Breast epithelium (tissue), 3 donors: ENCODE data around the gene SDK1.

Experiments
- POLR2AphosphoS5 ChIP-seq, 3 donors: sonication (generic); formaldehyde crosslinking; IDR thresholded peaks; one replicate each; pipeline ENCODE4 v1.6.1; 2017; ENCODE audit warnings: antibody characterized with exemption in 3 of 3
- TF ChIP-seq, protein P1 (sequence below), 3 donors: fragments of 450-650 bp; IDR thresholded peaks; one replicate each; pipeline ENCODE4 v1.5.1; 2016 to 2017; ENCODE audit warnings: antibody characterized with exemption in 3 of 3, mild to moderate bottlenecking in 3 of 3, moderate library complexity in 3 of 3

DNA sequence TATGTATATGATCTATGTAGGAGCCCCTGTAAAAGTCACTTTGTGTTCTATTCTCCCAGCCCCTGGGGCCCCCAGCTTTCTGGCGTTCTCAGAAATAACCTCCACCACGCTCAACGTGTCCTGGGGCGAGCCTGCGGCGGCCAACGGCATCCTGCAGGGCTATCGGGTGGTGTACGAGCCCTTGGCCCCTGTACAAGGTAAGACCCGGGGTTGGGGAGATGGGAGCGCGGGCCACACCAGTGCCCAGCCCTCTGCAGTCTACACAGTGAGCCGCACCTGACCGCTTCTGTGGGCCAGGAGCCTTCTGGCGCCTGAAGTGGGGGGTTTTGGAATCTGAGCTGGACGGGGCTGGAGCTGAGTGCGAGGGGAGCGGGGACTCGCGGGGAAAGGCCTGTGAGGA, 908.9 kb downstream of the SDK1 start:
- TF ChIP-seq, protein P1, sequence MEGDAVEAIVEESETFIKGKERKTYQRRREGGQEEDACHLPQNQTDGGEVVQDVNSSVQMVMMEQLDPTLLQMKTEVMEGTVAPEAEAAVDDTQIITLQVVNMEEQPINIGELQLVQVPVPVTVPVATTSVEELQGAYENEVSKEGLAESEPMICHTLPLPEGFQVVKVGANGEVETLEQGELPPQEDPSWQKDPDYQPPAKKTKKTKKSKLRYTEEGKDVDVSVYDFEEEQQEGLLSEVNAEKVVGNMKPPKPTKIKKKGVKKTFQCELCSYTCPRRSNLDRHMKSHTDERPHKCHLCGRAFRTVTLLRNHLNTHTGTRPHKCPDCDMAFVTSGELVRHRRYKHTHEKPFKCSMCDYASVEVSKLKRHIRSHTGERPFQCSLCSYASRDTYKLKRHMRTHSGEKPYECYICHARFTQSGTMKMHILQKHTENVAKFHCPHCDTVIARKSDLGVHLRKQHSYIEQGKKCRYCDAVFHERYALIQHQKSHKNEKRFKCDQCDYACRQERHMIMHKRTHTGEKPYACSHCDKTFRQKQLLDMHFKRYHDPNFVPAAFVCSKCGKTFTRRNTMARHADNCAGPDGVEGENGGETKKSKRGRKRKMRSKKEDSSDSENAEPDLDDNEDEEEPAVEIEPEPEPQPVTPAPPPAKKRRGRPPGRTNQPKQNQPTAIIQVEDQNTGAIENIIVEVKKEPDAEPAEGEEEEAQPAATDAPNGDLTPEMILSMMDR (IDR thresholded peaks at IDR 0.05) = no peak
- no peak for TF ChIP-seq POLR2AphosphoS5 (IDR thresholded peaks at IDR 0.05)
